ENCODE data around the gene EFCAB13. TPM values are rescaled to one million over a fixed set of nuclear protein-coding genes. Genes with fewer than 3 reads are reported as not detected.
A peak's percentile ranks its signal among the peaks of the same experiment; 100 is the strongest.

EFCAB13 gene, protein sequence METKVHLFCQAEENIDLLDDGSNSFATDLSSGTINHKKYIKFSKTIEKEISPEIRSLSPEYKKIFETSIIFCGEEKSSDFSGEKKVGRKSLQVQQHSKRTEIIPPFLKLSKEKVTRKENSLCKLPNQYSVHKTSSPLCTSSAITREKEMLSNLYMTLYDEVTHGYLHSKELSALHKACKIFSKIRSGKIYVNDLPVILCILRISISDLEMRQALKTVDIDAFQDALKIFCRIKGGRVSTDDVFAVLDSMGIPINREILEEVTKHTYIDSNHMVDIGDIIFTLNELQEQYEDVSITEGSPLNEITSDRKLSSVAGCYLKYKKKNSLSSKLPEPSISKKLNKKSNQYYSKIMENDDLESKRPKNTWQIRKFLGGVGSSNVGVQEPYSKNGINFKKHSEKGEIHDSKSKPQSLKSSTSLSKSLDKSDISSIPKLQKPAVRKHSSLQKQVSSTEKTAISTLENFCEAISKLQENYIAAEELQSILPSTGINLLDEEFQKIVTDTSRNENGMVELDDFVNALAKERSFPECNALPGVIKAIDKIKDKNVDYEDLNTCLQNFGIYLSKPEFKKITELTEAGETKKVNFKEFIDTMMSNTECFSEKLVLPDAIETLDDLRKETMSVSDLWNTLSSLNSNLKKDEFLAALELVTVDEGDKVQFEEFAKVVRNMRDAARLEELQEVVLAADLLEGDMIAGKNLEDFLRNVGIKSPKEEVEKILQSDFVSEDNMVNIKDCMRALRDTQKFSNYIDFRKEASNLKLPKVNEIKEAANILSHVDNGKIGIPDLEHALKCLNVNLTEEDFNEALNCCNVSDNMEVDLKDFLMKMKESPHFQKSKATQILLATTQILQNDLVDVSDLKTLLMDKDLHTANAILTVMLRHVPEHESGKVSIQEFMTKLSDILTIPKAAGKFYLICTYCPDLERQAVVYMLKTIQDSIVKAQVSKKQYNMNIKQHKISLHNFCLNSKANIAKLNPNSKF
- 1.6 and 3.1 TPM in 2 replicates for total RNA-seq (2021)
- long read RNA-seq, partial matches to known transcripts, result 2 of 11 reads
- long read RNA-seq, other reads (novel, unspliced or antisense), result 9 of 11 reads

DNA sequence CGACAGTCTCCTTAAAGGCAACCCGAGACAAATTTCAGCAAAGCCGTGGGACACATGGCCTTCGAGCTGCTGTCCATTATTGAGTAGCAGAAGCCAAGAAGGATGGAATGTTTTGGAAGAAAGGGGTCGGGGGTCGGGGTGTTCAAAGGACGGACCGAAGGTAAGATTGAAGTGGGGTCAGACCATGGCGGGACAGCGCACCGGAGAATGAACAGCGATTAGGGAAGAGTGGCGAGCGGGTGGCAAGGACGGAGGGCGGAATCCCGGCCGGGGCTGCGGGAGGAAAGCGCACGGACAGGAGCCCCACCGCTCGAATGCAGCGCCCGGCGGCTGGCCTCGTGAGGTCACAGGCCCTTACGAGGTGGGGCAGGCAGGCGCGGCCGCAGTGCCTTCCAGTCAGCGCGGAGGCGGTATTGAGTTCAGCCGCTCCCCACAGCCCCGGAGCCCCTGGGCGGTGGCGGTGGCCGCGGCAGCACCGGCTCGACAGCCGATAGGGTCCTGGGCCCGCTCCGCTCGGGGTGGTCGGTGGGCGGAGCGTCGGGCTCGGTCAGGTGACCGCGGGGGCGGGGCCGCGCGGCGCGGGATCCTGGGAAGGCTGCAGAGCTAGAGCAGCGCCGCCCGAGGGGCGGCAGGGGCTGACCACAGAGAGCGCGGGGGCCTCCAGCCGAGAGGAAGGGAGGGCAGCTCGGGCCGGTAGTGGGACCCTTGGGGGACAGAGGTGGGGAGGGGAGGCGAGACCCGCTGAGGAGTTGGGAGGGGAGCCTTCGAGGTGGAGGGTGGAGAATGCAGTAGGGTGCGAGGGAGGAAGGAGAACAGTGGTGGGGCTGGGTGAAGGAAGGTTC, at the start of gene EFCAB13:
TSS of gene EFCAB13 (plus strand) at position 574 of the 842 bp plus-strand sequence. CDS start 4,399 bp downstream, outside the sequence.
- Histone ChIP-seq H2BK12ac (ENCODE audit: insufficient read length, low read depth, low read length) (peak within 1 kb of the TSS; percentile 7), H3K79me1 (ENCODE audit: insufficient read depth, low read depth, low read length, poor library complexity, severe bottlenecking) (no peaks in the 10 kb centered on the region), H3K23ac (ENCODE audit: insufficient read length, low read depth, low read length) (no peak within 1 kb of the TSS), H3K4me1 (ENCODE audit: insufficient read depth, low read length) (no peaks in the 10 kb centered on the region), H4K20me1 (ENCODE audit: control insufficient read depth, insufficient read depth, insufficient read length) (no peaks in the 10 kb centered on the region), H2AK5ac (ENCODE audit: insufficient read length, low read length) (no peak within 1 kb of the TSS), H4K5ac (ENCODE audit: insufficient read length, low read depth, low read length) (peak within 1 kb of the TSS; percentile 43), H4K91ac (ENCODE audit: insufficient read length, low read depth, low read length) (no peak within 1 kb of the TSS), H2BK20ac (ENCODE audit: low read depth, low read length, poor library complexity, severe bottlenecking) (no peak within 1 kb of the TSS), H2BK15ac (ENCODE audit: low read depth, low read length) (no peak within 1 kb of the TSS), H2BK120ac (ENCODE audit: low read depth, low read length, poor library complexity, severe bottlenecking) (no peak within 1 kb of the TSS), H3K14ac (ENCODE audit: insufficient read depth, low read length) (peak within 1 kb of the TSS; percentile 84; the same call in 1 of the 2 replicates), H3T11ph (ENCODE audit: low read length) (no peak within 1 kb of the TSS), H3K27ac (ENCODE audit: insufficient read length, low read depth, low read length) (peak within 1 kb of the TSS; percentile 21), H4K8ac (replicated peaks; ENCODE audit: insufficient read length, low read depth, low read length) (no peak within 1 kb of the TSS), H3K27me3 (ENCODE audit: insufficient read depth, low read length) (no peaks in the 10 kb centered on the region), H3K56ac (ENCODE audit: insufficient read length, low read depth, low read length) (no peak within 1 kb of the TSS), H2BK5ac (ENCODE audit: insufficient read length, low read length) (no peak within 1 kb of the TSS), H3K9ac (ENCODE audit: extremely low read depth, insufficient read length, low read length) (peak within 1 kb of the TSS; percentile 69), H3K9me3 (ENCODE audit: control insufficient read depth, low read depth, low read length) (no peaks in the 10 kb centered on the region), H2AFZ (ENCODE audit: low read length) (peak within 1 kb of the TSS; percentile 42), H3K18ac (ENCODE audit: insufficient read length, low read depth, low read length) (peak within 1 kb of the TSS; percentile 93), H3K79me2 (ENCODE audit: insufficient read depth, low read length) (no peaks in the 10 kb centered on the region), H3K4ac (ENCODE audit: low read depth, low read length) (no peak within 1 kb of the TSS), H3K23me2 (ENCODE audit: insufficient read length, low read depth, low read length, poor library complexity, severe bottlenecking) (peaks cover 15% of the 10 kb centered on the region), H3K4me2 (ENCODE audit: insufficient read depth, insufficient read length, low read length) (peak within 1 kb of the TSS; percentile 72)
- DNase-seq, result peak; percentile 98
- WGBS (ENCODE audit: extremely low coverage, insufficient read length, low lambda C conversion rate), result no CpG with 5 or more reads among the region's 72 CpGs
- H3K4me1 Mint-ChIP-seq, result peaks cover 8 to 16% of the 10 kb centered on the region in 2 experiments
- peaks cover 6 to 12% (median 7%) of the 10 kb centered on the region in 3 experiments for H3K36me3 Mint-ChIP-seq (ENCODE audit: insufficient read depth in 1 of 3, low read depth in 3 of 3)
- H3K9me3 Mint-ChIP-seq, result peaks cover 14% of the 10 kb centered on the region in 2 experiments
- peaks cover 39% of the 10 kb centered on the region for H3K27me3 Mint-ChIP-seq (ENCODE audit: low read depth)
- TF ChIP-seq, protein P1, sequence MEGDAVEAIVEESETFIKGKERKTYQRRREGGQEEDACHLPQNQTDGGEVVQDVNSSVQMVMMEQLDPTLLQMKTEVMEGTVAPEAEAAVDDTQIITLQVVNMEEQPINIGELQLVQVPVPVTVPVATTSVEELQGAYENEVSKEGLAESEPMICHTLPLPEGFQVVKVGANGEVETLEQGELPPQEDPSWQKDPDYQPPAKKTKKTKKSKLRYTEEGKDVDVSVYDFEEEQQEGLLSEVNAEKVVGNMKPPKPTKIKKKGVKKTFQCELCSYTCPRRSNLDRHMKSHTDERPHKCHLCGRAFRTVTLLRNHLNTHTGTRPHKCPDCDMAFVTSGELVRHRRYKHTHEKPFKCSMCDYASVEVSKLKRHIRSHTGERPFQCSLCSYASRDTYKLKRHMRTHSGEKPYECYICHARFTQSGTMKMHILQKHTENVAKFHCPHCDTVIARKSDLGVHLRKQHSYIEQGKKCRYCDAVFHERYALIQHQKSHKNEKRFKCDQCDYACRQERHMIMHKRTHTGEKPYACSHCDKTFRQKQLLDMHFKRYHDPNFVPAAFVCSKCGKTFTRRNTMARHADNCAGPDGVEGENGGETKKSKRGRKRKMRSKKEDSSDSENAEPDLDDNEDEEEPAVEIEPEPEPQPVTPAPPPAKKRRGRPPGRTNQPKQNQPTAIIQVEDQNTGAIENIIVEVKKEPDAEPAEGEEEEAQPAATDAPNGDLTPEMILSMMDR (conservative IDR thresholded peaks at IDR 0.05), result peak; percentile 51
- H3K27ac Mint-ChIP-seq, result peak within 1 kb of the TSS; percentile 60 to 92 (median 84); a peak in 5 of 7 replicates
- H3K4me3 Mint-ChIP-seq, result peak within 1 kb of the TSS; percentile 78 to 89

All from H9 (cell line).